OCI-LY3 (cell line): Measurements from ENCODE around the gene FAM89B.

Experiments
- CTCF ChIP-seq: fragments of 200-600, 300-600 bp; sonication (generic); IDR thresholded peaks from 2 replicates; pipeline ENCODE4 v1.5.1; 2014; ENCODE audit warnings: antibody characterized with exemption, low read length, low read depth
- EZH2phosphoT487 ChIP-seq: fragments of 200-600 bp; shearing (Covaris generic); IDR thresholded peaks from 2 replicates; pipeline ENCODE4 v1.6.1; 2018; ENCODE audit warnings: antibody characterized with exemption, mixed run types, low read depth

GRCh38 chr11:65532388-65533064 lies 39.8 kb upstream of the FAM89B start:
- TF ChIP-seq CTCF: no peak
- TF ChIP-seq EZH2phosphoT487: no peak
